Activated CD8-positive, alpha-beta memory T cell treated with anti-CD3 and anti-CD28 coated beads, Interleukin-2, amount 50 U/mL, for 1 hour (primary cell): ENCODE measurements around the gene TRIO.

Experiments
- DNase-seq: peaks from one replicate; pipeline ENCODE4 v3.0.0-alpha.2; 2020; ENCODE audit errors: extremely low read depth

Gene TRIO

GRCh38 chr5:14123551-14123950, 19.6 kb upstream of the TRIO start:
- no peak for DNase-seq

GRCh38 chr5:14123974-14124482, 19.1 kb upstream of the TRIO start:
- DNase-seq, result no peak

GRCh38 chr5:14125262-14125661, 17.9 kb upstream of the TRIO start:
- DNase-seq, result no peak

- DNase-seq, result no peak
Measured at GRCh38 chr5:14127587-14127986, 15.6 kb upstream of the TRIO start.

- DNase-seq, result no peak
Measured at GRCh38 chr5:14128079-14128478, 15.1 kb upstream of the TRIO start.

GRCh38 chr5:14129123-14129522, 14.0 kb upstream of the TRIO start:
- DNase-seq, result no peak

- no peak for DNase-seq
Measured at GRCh38 chr5:14131855-14132503, 11.2 kb upstream of the TRIO start.

GRCh38 chr5:14133394-14133793, 9.7 kb upstream of the TRIO start:
- no peak for DNase-seq

GRCh38 chr5:14134083-14134482, 9.1 kb upstream of the TRIO start:
- DNase-seq, result no peak

- DNase-seq, result no peak
Measured at GRCh38 chr5:14134771-14135170, 8.4 kb upstream of the TRIO start.

- DNase-seq, result no peak
Measured at GRCh38 chr5:14135621-14136020, 7.5 kb upstream of the TRIO start.

GRCh38 chr5:14136228-14136627, 6.9 kb upstream of the TRIO start:
- DNase-seq, result no peak

- no peak for DNase-seq
Measured at GRCh38 chr5:14138608-14139540, 4.3 kb upstream of the TRIO start.

GRCh38 chr5:14141764-14142163, 1.4 kb upstream of the TRIO start:
- DNase-seq, result no peak

- DNase-seq, result no peak
Measured at GRCh38 chr5:14142202-14142826, 828 bp upstream of the TRIO start.

GRCh38 chr5:14143546-14143840, 351 bp downstream of the TRIO start:
- DNase-seq, result no peak

- no peak for DNase-seq
Measured at GRCh38 chr5:14143841-14144585, 871 bp downstream of the TRIO start.

GRCh38 chr5:14144586-14145434, 1.7 kb downstream of the TRIO start:
- no peak for DNase-seq

- DNase-seq, result no peak
Measured at GRCh38 chr5:14145435-14146334, 2.5 kb downstream of the TRIO start.

GRCh38 chr5:14146725-14147124, 3.6 kb downstream of the TRIO start:
- no peak for DNase-seq
